ENCODE data around the gene HNRNPH2. TPM values are rescaled to one million over a fixed set of nuclear protein-coding genes. Genes with fewer than 3 reads are reported as not detected.

Gene HNRNPH2
- total and polyA plus RNA-seq, 10 of the 15 experiments (the other 5 are each of a cell fraction or from before 2014, with no cell fraction given): 34.5 to 102 (median 61.4) TPM

DNA sequence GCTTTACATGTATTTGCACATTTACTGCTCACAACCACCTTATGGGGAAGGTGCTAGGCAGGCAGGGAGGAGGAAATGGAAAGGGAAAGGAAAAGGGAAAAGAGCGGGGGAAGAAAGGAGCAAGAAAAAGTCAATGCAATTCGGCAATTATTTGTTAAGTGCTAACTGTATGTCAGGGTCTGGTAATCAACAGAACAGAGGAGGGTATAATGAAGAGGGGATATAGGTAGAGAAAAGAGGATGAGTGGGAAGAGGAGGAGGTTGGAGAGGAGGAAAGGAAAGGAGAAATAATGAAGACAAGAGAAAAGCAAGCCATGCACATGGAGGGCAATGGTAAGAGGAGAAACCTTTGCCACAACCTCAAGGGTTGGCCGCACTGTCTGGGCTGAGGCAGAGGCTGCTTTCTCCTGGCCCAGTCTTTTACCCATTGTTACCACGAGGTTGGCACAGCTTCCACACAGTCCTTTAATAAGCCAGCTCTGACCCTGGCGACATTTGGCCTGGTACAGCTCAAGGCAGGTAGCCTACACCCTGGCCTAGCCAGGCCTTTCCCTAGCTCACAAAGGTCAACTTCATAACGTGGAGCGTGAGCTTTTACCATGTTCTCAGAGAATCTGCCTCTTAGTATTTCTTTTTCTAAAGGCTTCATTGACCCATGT, 22.9 kb upstream of the HNRNPH2 start:
- intact Hi-C loops (cut with micrococcal nuclease; ENCODE audit: unreplicated experiment): loop anchor here (5.0 kb wide), 1 partner anchor 38 kb away; the partner anchor contains the start of gene TIMM8A
- H3K27me3 ChIP-seq (replicated peaks in 1 of 2; ENCODE audit: control insufficient read depth in 2 of 2, insufficient read depth in 2 of 2, low read length in 1 of 2): no peaks in the 10 kb centered on the region
- no peak overlapping the region for H2AFZ ChIP-seq (ENCODE audit: control insufficient read depth, low read depth, low read length)
- peak overlapping the region; percentile 38 for H3K4me2 ChIP-seq (ENCODE audit: control insufficient read depth, insufficient read depth)
- TF ChIP-seq, protein P1, sequence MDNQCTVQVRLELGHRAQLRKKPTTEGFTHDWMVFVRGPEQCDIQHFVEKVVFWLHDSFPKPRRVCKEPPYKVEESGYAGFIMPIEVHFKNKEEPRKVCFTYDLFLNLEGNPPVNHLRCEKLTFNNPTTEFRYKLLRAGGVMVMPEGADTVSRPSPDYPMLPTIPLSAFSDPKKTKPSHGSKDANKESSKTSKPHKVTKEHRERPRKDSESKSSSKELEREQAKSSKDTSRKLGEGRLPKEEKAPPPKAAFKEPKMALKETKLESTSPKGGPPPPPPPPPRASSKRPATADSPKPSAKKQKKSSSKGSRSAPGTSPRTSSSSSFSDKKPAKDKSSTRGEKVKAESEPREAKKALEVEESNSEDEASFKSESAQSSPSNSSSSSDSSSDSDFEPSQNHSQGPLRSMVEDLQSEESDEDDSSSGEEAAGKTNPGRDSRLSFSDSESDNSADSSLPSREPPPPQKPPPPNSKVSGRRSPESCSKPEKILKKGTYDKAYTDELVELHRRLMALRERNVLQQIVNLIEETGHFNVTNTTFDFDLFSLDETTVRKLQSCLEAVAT (IDR thresholded peaks at IDR 0.05): 0 out of 2 replicates have a peak, but pooled peaks have one; percentile 13
- TF ChIP-seq MYC (IDR thresholded peaks at IDR 0.05; ENCODE audit: insufficient read depth, insufficient read length, insufficient replicate concordance, low read length, severe bottlenecking): no peak
- TF ChIP-seq TCF3 (IDR thresholded peaks at IDR 0.05; ENCODE audit: borderline replicate concordance, insufficient read depth, low read depth, low read length): no peak
- no peak for TF ChIP-seq DPF2 (IDR thresholded peaks at IDR 0.05)
- TF ChIP-seq ZSCAN29 (IDR thresholded peaks at IDR 0.05): no peak
- TF ChIP-seq STAT1 (conservative IDR thresholded peaks at IDR 0.05): no peak
- no peak for TF ChIP-seq CREB1 (IDR thresholded peaks at IDR 0.05; ENCODE audit: low read depth)
- no peak for TF ChIP-seq ATF2 (IDR thresholded peaks at IDR 0.05; ENCODE audit: low read length)
- TF ChIP-seq, protein P2, sequence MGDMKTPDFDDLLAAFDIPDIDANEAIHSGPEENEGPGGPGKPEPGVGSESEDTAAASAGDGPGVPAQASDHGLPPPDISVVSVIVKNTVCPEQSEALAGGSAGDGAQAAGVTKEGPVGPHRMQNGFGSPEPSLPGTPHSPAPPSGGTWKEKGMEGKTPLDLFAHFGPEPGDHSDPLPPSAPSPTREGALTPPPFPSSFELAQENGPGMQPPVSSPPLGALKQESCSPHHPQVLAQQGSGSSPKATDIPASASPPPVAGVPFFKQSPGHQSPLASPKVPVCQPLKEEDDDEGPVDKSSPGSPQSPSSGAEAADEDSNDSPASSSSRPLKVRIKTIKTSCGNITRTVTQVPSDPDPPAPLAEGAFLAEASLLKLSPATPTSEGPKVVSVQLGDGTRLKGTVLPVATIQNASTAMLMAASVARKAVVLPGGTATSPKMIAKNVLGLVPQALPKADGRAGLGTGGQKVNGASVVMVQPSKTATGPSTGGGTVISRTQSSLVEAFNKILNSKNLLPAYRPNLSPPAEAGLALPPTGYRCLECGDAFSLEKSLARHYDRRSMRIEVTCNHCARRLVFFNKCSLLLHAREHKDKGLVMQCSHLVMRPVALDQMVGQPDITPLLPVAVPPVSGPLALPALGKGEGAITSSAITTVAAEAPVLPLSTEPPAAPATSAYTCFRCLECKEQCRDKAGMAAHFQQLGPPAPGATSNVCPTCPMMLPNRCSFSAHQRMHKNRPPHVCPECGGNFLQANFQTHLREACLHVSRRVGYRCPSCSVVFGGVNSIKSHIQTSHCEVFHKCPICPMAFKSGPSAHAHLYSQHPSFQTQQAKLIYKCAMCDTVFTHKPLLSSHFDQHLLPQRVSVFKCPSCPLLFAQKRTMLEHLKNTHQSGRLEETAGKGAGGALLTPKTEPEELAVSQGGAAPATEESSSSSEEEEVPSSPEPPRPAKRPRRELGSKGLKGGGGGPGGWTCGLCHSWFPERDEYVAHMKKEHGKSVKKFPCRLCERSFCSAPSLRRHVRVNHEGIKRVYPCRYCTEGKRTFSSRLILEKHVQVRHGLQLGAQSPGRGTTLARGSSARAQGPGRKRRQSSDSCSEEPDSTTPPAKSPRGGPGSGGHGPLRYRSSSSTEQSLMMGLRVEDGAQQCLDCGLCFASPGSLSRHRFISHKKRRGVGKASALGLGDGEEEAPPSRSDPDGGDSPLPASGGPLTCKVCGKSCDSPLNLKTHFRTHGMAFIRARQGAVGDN (IDR thresholded peaks at IDR 0.05): peak; percentile 32; the same call in 1 of the 2 replicates
- 0 out of 2 replicates have a peak, but pooled peaks have one; percentile 17 for TF ChIP-seq HDGF (IDR thresholded peaks at IDR 0.05)
- TF ChIP-seq TCF7 (IDR thresholded peaks at IDR 0.05; ENCODE audit: borderline replicate concordance): no peak
- TF ChIP-seq NFIC (IDR thresholded peaks at IDR 0.05; ENCODE audit: low read depth, low read length): no peak
- TF ChIP-seq ATF7 (IDR thresholded peaks at IDR 0.05; ENCODE audit: low read depth): no peak
- TF ChIP-seq WRNIP1 (IDR thresholded peaks at IDR 0.05; ENCODE audit: borderline replicate concordance, low read depth, low read length): no peak
- no peak for TF ChIP-seq TARDBP (IDR thresholded peaks at IDR 0.05; ENCODE audit: borderline replicate concordance)
- CTCF ChIA-PET: interaction anchor here (0.6 to 1.5 kb wide), 3 partner anchors 12 to 31 kb away, joined by 3 to 4 read pairs (median 4); no protein-coding TSS in a partner anchor
- peaks cover 42% of the 10 kb centered on the region for H3K79me2 ChIP-seq (ENCODE audit: control insufficient read depth, insufficient read depth, low read length)
- no peaks in the 10 kb centered on the region for H3K36me3 ChIP-seq (ENCODE audit: control insufficient read depth in 2 of 2, insufficient read depth in 2 of 2, low read length in 1 of 2)
- ATAC-seq (peak; percentile 38), FAIRE-seq (no peak), DNase-seq (ENCODE audit: low read depth, low spot score) (no peak)
- POLR2A ChIA-PET: interaction anchor here (0.8 to 1.9 kb wide), 4 partner anchors 20 to 555 kb away, joined by 3 to 4 read pairs (median 3); no protein-coding TSS in a partner anchor
- no peaks in the 10 kb centered on the region for H3K9me3 ChIP-seq (replicated peaks; ENCODE audit: control insufficient read depth, insufficient read depth, low read length)
- SMC1A ChIA-PET (ENCODE audit: uncharacterized antibody, unreplicated experiment): interaction anchor here (0.6 to 1.1 kb wide), 2 partner anchors 9 to 31 kb away, joined by 3 read pairs; no protein-coding TSS in a partner anchor
- H3K4me1 ChIP-seq (ENCODE audit: control insufficient read depth, insufficient read depth, low read length): no peaks in the 10 kb centered on the region
- no peaks in the 10 kb centered on the region for H4K20me1 ChIP-seq (ENCODE audit: control insufficient read depth, insufficient read depth)
- 12% methylated on average over 7 of the region's 7 CpGs for WGBS (ENCODE audit: insufficient coverage, insufficient replicate concordance, low lambda C conversion rate, missing lambda C conversion rate)
- no TSS peak for BruUV-seq (replicated peaks)
- RAD21 ChIA-PET (ENCODE audit: unreplicated experiment): interaction anchor here (1.0 to 1.3 kb wide), 4 partner anchors 9 to 28 kb away, joined by 3 to 4 read pairs (median 4); no protein-coding TSS in a partner anchor
- in situ Hi-C loops (cut with MboI): no loop called here
- peak overlapping the region; percentile 71 for H3K4me3 ChIP-seq
- H3K9ac ChIP-seq (ENCODE audit: control insufficient read depth, insufficient read depth, low read length): peak overlapping the region; percentile 66
- H3K27ac ChIP-seq (ENCODE audit: control insufficient read depth, insufficient read depth): peak overlapping the region; percentile 81
